HG03354 (cell line): ENCODE measurements around the gene SLC29A1.
"Not testable (repeated sequence)": the region's sequence is repeated elsewhere in the genome, so short reads cannot be mapped to it uniquely, and the experiment has no call there.

Source experiments
- ATAC-seq: cut with Tn5 transposase; IDR thresholded peaks from one replicate; pipeline ENCODE4 v1.9.1; 2021; ENCODE audit warnings: mild to moderate bottlenecking; ENCODE audit not compliant: unreplicated experiment, poor library complexity, severe bottlenecking

SLC29A1 gene

GRCh38 chr6:44219815-44220784 is 3.3 kb upstream of the SLC29A1 start:
- ATAC-seq: no peak

- no peak for ATAC-seq
Observed at GRCh38 chr6:44220913-44221290, 2.5 kb upstream of the SLC29A1 start.

GRCh38 chr6:44221291-44221960 is 2.0 kb upstream of the SLC29A1 start:
- peak; percentile 46 for ATAC-seq

GRCh38 chr6:44221961-44222335 is 1.4 kb upstream of the SLC29A1 start:
- no peak for ATAC-seq

GRCh38 chr6:44222486-44223318 is 693 bp upstream of the SLC29A1 start:
- no peak for ATAC-seq

- peak; percentile 12 for ATAC-seq
Observed at GRCh38 chr6:44224029-44224964, 902 bp downstream of the SLC29A1 start.

- no peak for ATAC-seq
Observed at GRCh38 chr6:44224965-44225305, 1.5 kb downstream of the SLC29A1 start.

GRCh38 chr6:44225579-44226325 is 2.4 kb downstream of the SLC29A1 start:
- no peak for ATAC-seq

- no peak for ATAC-seq
Observed at GRCh38 chr6:44226368-44227147, 3.2 kb downstream of the SLC29A1 start.

GRCh38 chr6:44227148-44227793 is 3.9 kb downstream of the SLC29A1 start:
- no peak for ATAC-seq

GRCh38 chr6:44228031-44228430 is 4.6 kb downstream of the SLC29A1 start:
- no peak for ATAC-seq

- no peak for ATAC-seq
Observed at GRCh38 chr6:44228433-44228832, 5.0 kb downstream of the SLC29A1 start.

- ATAC-seq: no peak
Observed at GRCh38 chr6:44228836-44229235, 5.4 kb downstream of the SLC29A1 start.

GRCh38 chr6:44229376-44230033 is 6.1 kb downstream of the SLC29A1 start:
- no peak for ATAC-seq

GRCh38 chr6:44230034-44230675 is 6.8 kb downstream of the SLC29A1 start:
- ATAC-seq: no peak

- ATAC-seq: not testable (repeated sequence)
Observed at GRCh38 chr6:44231426-44231825, 8.0 kb downstream of the SLC29A1 start.
